ENCODE data around the gene RASGRF2.
"Not testable (repeated sequence)": the region's sequence is repeated elsewhere in the genome, so short reads cannot be mapped to it uniquely, and the experiment has no call there.

RASGRF2 gene

GRCh38 chr5:81016116-81016515 is 56.0 kb downstream of the RASGRF2 start:
- no peak overlapping the region for H3K27ac ChIP-seq
- H3K4me3 ChIP-seq, result no peak overlapping the region

DNA sequence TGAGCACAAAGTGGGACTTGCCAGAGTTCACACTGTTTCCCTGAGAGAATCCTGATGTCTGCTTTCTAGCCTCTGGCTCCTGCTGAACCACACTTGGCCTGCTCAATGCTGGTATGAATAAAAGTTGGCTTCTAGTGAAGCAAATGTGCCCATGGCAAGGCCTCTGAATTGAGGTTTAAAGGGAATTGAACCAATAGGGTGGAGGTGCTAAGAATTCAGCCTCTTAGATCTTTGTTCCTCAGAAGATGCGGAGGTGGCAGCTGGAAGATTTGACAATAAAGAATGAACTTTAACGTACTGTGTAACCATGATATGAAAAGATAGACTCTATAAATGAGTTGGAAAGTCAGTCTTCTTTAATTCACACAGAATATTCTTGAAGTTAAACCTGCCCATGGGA is 57.2 kb downstream of the RASGRF2 start:
- no peak overlapping the region for H3K27ac ChIP-seq
- no peak overlapping the region for H3K4me3 ChIP-seq

DNA sequence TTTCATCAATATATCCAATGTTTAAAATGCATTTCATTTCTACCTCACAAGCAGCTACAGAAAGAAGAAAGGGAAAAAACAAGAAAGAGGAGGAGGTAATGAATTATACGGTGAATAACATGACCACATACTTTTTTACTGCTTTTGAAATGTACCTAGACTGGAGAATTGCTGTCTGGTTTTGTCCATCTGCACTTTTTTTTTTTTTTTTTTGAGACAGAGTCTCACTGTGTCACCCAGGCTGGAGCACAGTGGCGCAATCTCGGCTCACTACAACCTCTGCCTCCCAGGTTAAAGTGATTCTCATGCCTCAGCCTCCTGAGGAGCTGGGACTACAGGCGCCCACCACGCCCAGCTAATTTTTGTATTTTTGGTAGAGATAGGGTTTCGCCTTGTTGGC is 58.4 kb downstream of the RASGRF2 start:
- H3K27ac ChIP-seq, H3K4me3 ChIP-seq: not testable (repeated sequence)

- H3K4me3 ChIP-seq, result no peak overlapping the region
- H3K27ac ChIP-seq, result no peak overlapping the region
Measured at GRCh38 chr5:81019748-81020147, 59.6 kb downstream of the RASGRF2 start.

DNA sequence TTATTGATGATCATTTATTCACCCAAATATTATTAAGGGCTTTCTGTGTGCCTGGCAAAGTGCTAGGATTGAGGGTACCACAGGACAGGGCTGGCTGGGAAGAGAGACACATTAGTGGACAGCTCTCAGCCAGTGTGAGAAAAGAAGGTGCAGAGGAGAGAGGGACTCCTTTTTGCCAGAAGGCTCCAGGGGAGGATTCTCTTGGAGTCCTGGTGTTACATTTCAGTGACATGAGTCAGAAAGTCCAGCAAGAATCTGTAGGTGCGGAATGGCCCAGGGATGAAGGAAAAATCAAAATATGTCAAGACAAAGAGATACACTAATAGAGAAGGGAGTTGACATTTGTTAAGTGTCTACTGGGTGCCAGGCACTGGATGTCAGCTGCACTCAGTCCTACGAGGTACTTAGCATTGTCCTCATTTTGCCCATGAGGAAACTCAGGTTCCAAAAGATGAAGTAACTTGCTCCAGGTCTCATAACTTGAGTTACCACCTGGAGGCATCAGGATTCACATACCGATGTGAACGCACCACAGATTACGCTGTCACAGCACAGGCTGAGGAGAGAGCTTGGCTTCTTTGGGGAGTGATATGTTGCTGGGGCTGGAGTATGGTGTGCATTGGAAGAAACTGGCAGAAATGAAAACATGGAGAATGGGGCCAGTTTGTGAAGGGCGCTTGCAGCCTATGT is 60.5 kb downstream of the RASGRF2 start:
- no peak overlapping the region for H3K4me3 ChIP-seq
- H3K27ac ChIP-seq, result no peak overlapping the region

DNA sequence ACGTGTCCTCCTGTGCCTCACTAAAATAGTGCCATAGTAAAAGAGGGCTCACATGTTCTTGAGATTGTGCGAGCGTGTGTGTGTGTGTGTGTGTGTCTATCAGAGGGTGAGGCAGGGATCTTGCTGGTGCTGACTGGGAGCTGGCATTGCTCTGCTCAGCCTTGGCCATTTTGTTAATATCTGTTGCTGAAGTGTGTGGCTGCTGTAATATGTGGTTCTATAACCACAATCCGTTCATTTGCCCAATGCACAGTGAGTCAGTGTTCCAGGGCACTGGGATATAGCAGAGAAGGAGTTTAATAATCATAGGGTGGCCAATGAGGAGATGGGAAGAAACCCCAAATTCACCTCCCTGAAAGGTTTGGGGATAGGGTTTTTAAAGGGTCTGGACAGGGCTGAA is 61.3 kb downstream of the RASGRF2 start:
- H3K27ac ChIP-seq, result no peak overlapping the region
- H3K4me3 ChIP-seq, result no peak overlapping the region

GRCh38 chr5:81021951-81022687 is 62.0 kb downstream of the RASGRF2 start:
- Histone ChIP-seq H3K27ac (no peak overlapping the region), H3K4me3 (no peak overlapping the region)

GRCh38 chr5:81022688-81023084 is 62.5 kb downstream of the RASGRF2 start:
- Histone ChIP-seq H3K27ac (no peak overlapping the region), H3K4me3 (no peak overlapping the region)

GRCh38 chr5:81023261-81023970 is 63.3 kb downstream of the RASGRF2 start:
- no peak overlapping the region for H3K4me3 ChIP-seq
- H3K27ac ChIP-seq, result no peak overlapping the region

DNA sequence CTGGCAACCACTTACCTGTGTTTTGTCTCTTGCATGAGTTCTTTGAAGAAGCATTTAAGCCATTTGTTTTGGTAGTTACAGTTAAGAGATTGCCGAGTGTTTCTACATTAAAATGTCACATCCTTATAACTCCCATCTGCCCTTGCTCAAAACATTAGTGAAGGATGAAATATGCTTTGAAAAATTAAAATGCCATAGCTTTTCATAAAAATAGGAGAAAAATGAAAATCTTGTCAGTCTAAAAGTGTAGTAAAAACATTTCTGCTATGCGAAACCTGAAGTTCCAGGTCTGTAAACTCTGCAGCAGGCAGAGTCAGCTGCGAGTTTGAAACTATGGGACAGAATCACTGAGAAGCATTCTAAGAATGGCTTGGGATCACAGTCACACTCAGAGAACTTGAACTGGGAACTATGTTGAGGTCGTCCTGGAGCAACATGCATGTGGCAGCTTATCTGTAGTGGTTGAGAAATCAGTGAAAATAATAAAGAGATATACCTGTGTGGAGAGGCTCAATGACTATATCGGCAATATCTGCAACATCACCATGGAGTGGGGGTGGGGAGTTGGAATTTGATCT is 67.4 kb downstream of the RASGRF2 start:
- no peak overlapping the region for H3K27ac ChIP-seq
- no peak overlapping the region for H3K4me3 ChIP-seq

- not testable (repeated sequence) for H3K27ac ChIP-seq, H3K4me3 ChIP-seq
Measured at GRCh38 chr5:81028888-81029287, 68.7 kb downstream of the RASGRF2 start.

GRCh38 chr5:81029736-81030135 is 69.6 kb downstream of the RASGRF2 start:
- H3K4me3 ChIP-seq, H3K27ac ChIP-seq: not testable (repeated sequence)

DNA sequence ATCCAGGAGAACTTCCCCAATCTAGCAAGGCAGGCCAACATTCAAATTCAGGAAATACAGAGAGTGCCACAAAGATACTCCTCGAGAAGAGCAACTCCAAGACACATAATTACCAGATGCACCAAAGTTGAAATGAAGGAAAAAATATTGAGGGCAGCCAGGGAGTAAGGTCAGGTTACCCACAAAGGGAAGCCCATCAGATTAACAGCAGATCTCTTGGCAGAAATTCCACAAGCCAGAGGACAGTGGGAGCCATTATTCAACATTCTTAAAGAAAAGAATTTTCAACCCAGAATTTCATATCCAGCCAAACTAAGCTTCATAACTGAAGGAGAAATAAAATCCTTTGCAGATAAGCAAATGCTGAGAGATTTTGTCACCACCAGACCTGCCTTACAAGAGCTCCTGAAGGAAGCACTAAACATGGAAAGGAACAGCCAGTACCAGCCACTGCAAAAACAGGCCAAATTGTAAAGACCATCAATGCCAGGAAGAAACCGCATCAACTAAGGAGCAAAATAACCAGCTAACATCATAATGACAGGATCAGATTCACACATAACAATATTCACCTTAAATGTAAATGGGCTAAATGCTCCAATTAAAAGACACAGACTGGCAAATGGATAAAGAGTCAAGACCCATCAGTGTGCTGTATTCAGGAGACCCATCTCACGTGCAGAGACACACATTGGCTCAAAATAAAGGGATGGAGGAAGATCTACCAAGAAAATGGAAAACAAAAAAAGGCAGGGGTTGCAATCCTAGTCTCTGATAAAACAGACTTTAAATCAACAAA is 70.3 kb downstream of the RASGRF2 start:
- H3K4me3 ChIP-seq, H3K27ac ChIP-seq: not testable (repeated sequence)

DNA sequence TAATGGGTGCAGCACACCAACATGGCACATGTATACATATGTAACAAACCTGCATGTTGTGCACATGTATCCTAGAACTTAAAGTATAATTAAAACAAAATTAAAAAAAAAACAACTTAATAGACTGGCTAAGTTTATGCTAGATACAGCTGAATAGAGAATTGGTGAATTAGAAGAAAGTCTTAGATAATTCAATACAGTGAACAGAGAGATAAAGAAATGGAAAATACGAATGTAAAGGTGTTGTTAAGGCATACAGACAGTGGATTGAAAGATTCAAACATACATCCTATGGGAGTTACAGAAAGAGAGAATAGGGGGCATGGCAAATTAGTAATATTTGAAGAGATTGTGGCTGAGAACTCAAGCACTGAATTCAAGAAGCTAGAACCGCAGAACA is 75.4 kb downstream of the RASGRF2 start:
- no peak overlapping the region for H3K27ac ChIP-seq
- no peak overlapping the region for H3K4me3 ChIP-seq

DNA sequence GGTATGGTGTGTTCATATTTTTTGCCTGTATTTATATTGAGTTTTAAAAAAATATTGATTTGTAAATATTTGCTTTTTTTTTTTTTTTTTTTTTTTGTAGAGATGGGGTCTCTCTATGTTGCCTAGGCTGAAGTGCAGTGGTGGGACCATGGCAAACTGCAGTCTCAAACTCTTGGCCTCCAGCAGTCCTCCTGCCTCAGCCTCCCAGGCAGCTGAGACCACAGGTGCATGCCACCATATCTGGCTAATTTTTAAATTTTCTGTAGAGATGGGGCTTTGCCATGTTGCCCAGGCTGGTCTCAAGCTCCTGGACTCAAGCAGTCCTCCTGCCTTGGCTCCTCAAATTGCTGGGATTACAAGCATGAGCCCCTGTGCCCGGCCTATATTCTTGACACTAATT is 78.3 kb downstream of the RASGRF2 start:
- no peak overlapping the region for H3K27ac ChIP-seq
- H3K4me3 ChIP-seq, result no peak overlapping the region

GRCh38 chr5:81044868-81045267 is 84.7 kb downstream of the RASGRF2 start:
- H3K27ac ChIP-seq, result no peak overlapping the region
- H3K4me3 ChIP-seq, result no peak overlapping the region

DNA sequence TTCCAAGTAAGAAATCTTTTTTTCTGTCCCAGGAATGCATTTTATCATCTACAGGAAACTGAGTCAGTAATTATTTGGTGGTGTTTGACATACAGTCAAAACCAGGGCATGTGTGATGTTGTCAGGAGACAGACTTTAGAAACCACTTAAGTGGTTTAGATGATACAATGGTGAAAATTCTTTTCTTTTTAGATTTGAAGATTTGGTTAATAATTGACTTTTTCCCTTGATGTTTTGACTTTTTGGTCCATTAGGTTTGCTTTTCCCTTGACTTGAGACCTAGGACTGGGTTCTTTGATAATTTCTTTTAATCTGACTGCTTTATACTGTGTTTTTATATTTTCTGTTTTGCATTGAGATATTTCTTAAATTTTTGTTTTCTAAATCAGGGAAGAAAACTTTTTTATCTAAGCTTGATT is 85.2 kb downstream of the RASGRF2 start:
- no peak overlapping the region for H3K4me3 ChIP-seq
- no peak overlapping the region for H3K27ac ChIP-seq

GRCh38 chr5:81046041-81046440 is 85.9 kb downstream of the RASGRF2 start:
- H3K27ac ChIP-seq, result no peak overlapping the region
- no peak overlapping the region for H3K4me3 ChIP-seq

DNA sequence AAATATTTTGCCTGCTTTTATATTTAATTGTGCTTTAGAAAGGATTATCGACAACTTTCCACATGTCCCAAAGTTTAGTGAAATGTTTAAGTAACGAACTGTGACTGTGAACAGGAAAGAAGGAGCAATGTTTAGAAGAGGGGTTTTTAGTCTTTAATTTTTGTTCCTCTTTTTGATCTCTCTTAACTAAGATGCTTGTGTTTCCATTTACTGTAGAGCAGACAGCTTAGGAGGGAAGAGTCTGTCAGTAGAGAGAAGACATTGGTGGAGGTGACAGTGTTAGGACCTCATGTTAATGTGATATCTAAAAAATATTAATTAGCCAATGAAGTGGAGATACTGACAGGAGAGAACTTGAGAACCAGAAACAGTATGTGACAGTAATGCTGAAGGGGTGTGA is 92.2 kb downstream of the RASGRF2 start:
- H3K4me3 ChIP-seq, result no peak overlapping the region

DNA sequence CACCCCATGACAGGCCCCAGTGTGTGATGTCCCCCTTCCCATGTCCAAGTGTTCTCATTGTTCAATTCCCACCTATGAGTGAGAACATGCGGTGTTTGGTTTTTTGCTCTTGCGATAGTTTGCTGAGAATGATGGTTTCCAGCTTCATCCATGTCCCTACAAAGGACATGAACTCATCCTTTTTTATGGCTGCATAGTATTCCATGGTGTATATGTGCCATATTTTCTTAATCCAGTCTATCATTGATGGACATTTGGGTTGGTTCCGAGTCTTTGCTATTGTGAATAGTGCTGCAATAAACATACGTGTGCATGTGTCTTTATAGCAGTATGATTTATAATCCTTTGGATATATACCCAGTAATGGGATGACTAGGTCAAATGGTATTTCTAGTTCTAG is 93.1 kb downstream of the RASGRF2 start:
- not testable (repeated sequence) for H3K27ac ChIP-seq, H3K4me3 ChIP-seq

More for the DNA sequence above, 92.2 kb downstream of the RASGRF2 start:
- H3K27ac ChIP-seq, result no peak overlapping the region

Data from skin epidermis (tissue), 12 donors.